ENCODE results near the gene ARHGAP26.

Gene ARHGAP26

DNA sequence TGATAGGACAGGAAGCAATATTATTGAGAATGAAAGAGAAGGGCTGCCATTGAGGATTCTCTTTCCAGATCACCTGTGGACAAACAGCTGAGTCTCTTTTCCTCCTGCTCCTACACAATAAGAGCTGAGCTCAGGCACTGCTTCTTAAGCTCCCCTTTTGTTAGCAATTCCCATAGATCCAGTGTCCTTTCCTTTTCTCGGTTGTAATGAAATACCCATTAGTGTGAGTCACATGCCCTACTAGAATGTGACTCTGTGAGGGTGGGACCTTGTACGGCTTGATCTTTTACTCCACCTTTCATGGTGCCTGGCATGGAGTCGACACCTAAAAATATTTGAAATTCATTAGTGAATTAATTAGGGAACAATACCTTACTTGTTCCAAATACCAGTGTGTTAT, 364.1 kb downstream of the ARHGAP26 start:
- ChIA-PET CTCF (no interaction called here), POLR2A (ENCODE audit: low non-redundant PET) (no interaction called here)
- TF ChIP-seq, protein P1, sequence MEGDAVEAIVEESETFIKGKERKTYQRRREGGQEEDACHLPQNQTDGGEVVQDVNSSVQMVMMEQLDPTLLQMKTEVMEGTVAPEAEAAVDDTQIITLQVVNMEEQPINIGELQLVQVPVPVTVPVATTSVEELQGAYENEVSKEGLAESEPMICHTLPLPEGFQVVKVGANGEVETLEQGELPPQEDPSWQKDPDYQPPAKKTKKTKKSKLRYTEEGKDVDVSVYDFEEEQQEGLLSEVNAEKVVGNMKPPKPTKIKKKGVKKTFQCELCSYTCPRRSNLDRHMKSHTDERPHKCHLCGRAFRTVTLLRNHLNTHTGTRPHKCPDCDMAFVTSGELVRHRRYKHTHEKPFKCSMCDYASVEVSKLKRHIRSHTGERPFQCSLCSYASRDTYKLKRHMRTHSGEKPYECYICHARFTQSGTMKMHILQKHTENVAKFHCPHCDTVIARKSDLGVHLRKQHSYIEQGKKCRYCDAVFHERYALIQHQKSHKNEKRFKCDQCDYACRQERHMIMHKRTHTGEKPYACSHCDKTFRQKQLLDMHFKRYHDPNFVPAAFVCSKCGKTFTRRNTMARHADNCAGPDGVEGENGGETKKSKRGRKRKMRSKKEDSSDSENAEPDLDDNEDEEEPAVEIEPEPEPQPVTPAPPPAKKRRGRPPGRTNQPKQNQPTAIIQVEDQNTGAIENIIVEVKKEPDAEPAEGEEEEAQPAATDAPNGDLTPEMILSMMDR (conservative IDR thresholded peaks at IDR 0.05; ENCODE audit: low read depth) = no peak
- DNase-seq (ENCODE audit: low spot score) = peak; percentile 38
- no peak overlapping the region for H3K27ac ChIP-seq

DNA sequence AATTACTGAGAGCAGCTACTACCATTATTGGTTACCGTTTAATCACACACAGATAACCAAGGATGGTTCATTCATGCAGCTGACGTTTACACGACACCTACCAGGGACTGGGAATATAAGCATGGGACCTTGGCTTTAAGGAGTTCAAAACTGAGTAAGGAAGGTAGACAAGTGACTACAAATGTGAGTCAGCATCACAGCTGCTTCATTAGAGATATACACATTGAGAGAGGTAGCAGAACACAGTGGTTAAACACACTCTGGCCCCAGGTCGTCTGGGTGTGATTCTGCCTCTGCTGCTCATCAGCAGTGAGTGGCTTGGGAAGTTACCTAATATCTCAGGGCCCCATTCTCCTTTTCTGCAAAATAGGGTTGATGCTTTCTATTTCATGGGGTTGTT, 364.7 kb downstream of the ARHGAP26 start:
- TF ChIP-seq, protein P1 (conservative IDR thresholded peaks at IDR 0.05; ENCODE audit: low read depth) = no peak
- H3K27ac ChIP-seq = no peak overlapping the region
- ChIA-PET POLR2A (ENCODE audit: low non-redundant PET) (no interaction called here), CTCF (interaction anchor here (0.6 kb wide), 2 partner anchors 171 to 1501 kb away, joined by 3 read pairs; no protein-coding TSS in a partner anchor)
- DNase-seq (ENCODE audit: low spot score) = no peak

DNA sequence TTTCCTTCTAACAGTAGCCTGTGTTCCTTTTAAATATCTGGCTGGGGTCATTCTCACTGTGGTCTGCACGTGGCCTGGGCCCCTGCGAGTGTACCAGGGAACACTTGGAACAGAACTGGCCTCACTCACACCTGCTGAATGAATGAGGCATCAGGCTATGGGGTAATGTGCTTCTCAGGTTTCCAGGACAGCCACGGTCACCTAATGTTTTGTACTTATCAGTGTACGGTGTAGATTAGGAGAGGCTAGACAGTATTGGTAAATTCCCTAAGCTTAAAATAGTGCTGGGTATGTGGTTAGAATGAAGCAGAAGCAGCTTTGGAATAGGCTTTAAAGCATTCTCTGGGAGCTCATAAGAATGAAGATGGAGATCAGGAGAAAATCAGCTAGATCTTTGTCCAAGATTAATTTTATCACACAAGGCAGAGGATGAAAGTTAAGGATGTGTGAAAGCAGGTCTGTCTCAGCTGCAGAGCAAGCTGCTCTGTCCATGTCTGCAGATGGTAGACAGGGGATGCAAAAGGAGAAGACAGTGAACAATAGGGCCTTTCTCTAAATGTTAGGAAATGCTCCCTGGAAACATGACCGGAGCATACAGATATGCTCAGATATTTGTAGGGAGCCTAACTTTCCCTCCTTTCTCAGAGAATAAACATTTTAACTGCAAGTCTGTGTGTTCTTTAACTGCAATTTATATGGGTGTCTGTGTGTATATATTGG, 365.8 kb downstream of the ARHGAP26 start:
- ChIA-PET POLR2A (ENCODE audit: low non-redundant PET) (interaction anchor here (0.6 kb wide), 1 partner anchor 88 kb away, joined by 3 read pairs; no protein-coding TSS in a partner anchor), CTCF (interaction anchor here (0.7 kb wide), 1 partner anchor 31 kb away, joined by 4 read pairs; no protein-coding TSS in a partner anchor)
- no peak for DNase-seq (ENCODE audit: low spot score)
- H3K27ac ChIP-seq = no peak overlapping the region
- TF ChIP-seq, protein P1 (conservative IDR thresholded peaks at IDR 0.05; ENCODE audit: low read depth) = no peak

DNA sequence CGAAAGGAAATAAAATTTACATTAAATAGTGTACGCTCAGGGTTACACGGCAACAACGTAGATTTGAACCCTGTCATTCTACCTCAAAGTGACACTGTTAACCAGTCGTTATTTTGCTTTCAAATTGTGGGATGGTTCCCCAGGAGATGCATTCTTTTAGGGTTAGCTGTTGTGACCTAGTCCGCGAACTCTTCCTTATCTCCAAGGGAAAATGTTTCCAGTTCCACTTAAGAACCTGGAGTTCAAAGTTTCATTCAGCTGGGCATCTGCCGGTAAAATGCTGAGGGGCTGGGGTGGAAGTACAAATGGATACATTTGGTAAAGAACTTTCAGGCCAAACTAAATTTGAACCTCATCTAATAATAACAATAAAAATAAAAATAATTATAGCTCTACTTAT, 368.7 kb downstream of the ARHGAP26 start:
- ChIA-PET CTCF (no interaction called here), POLR2A (ENCODE audit: low non-redundant PET) (no interaction called here)
- TF ChIP-seq, protein P1 (conservative IDR thresholded peaks at IDR 0.05; ENCODE audit: low read depth) = no peak
- no peak for DNase-seq (ENCODE audit: low spot score)
- no peak overlapping the region for H3K27ac ChIP-seq

DNA sequence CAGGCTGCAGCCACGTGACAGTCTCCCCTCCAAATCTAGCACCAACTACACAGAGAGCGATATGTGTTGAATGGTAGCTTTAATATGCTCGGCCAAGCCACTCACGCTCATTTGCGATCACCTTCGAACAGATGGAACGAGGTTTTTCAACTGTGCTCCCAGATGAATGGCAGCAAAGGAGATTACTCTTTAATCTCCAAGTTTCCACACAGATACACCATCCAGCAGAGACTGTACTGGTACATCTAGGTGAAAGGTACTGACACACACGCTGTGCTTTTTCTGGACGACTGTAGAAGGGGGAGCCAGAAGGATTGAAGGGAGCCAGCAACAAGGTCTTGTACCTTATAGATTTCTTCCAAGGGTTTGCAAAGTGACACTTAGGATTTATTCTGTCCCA, 369.4 kb downstream of the ARHGAP26 start:
- TF ChIP-seq, protein P1 (conservative IDR thresholded peaks at IDR 0.05; ENCODE audit: low read depth) = no peak
- no peak overlapping the region for H3K27ac ChIP-seq
- POLR2A ChIA-PET (ENCODE audit: low non-redundant PET) = no interaction called here
- DNase-seq (ENCODE audit: low spot score) = no peak
- CTCF ChIA-PET = no interaction called here

GRCh38 chr5:143140492-143141203, 370.5 kb downstream of the ARHGAP26 start:
- ChIA-PET POLR2A (ENCODE audit: low non-redundant PET) (no interaction called here), CTCF (interaction anchor here (0.5 to 0.6 kb wide), 2 partner anchors 8 to 426 kb away, joined by 3 to 4 read pairs; no protein-coding TSS in a partner anchor)
- TF ChIP-seq, protein P1 (conservative IDR thresholded peaks at IDR 0.05; ENCODE audit: low read depth) = no peak
- DNase-seq (ENCODE audit: low spot score) = no peak
- no peak overlapping the region for H3K27ac ChIP-seq
